ENCODE data around the gene CMKLR1. TPM values are rescaled to one million over a fixed set of nuclear protein-coding genes. Genes with fewer than 3 reads are reported as not detected.

Gene CMKLR1
- total RNA-seq, 3 donors from 2014 or later (not counting 1 experiment from before 2014, with no cell fraction given): 40.7 to 99.1 (median 63.2) TPM

- Histone ChIP-seq H3K4me1 (ENCODE audit: control insufficient read depth, insufficient read depth, low read length) (peaks cover 96% of the 10 kb centered on the region), H3K36me3 (ENCODE audit: control insufficient read depth, insufficient read depth, low read length) (no peaks in the 10 kb centered on the region), H3K27me3 (ENCODE audit: control insufficient read depth, insufficient read depth, low read length) (no peaks in the 10 kb centered on the region), H3K4me3 (ENCODE audit: low read length) (no peak overlapping the region), H3K27ac (ENCODE audit: low read length) (peak overlapping the region; percentile 71), H3K9me3 (ENCODE audit: control insufficient read depth, insufficient read depth, low read length) (no peaks in the 10 kb centered on the region)
- no peak for TF ChIP-seq CTCF (IDR thresholded peaks at IDR 0.05)
- H3K4me3 Mint-ChIP-seq: peak overlapping the region; percentile 79
- intact Hi-C loops (cut with micrococcal nuclease): no loop called here
- H3K36me3 Mint-ChIP-seq: peaks cover 6% of the 10 kb centered on the region
- H3K27ac Mint-ChIP-seq: peak overlapping the region; percentile 91 to 98
- peaks cover 97 to 100% of the 10 kb centered on the region in 2 donors for H3K4me1 Mint-ChIP-seq
- ATAC-seq (no peak), DNase-seq (no peak)
- no peaks in the 10 kb centered on the region for H3K9me3 Mint-ChIP-seq
- WGBS (ENCODE audit: insufficient coverage): 93% methylated on average over 5 of the region's 7 CpGs
- no peaks in the 10 kb centered on the region for H3K27me3 Mint-ChIP-seq (ENCODE audit: low read depth in 2 of 2)
Observed at GRCh38 chr12:108299980-108300696, 39.0 kb downstream of the CMKLR1 start.

- no peak for ATAC-seq
- Mint-ChIP-seq H3K27me3 (ENCODE audit: low read depth in 2 of 2) (no peaks in the 10 kb centered on the region), H3K4me1 (peaks cover 97 to 100% of the 10 kb centered on the region in 2 donors), H3K4me3 (peak overlapping the region; percentile 62), H3K27ac (peak overlapping the region; percentile 91 to 98), H3K9me3 (no peaks in the 10 kb centered on the region), H3K36me3 (peaks cover 6% of the 10 kb centered on the region)
- Histone ChIP-seq H3K27ac (ENCODE audit: low read length) (peak overlapping the region; percentile 69), H3K4me3 (ENCODE audit: low read length) (no peak overlapping the region), H3K36me3 (ENCODE audit: control insufficient read depth, insufficient read depth, low read length) (no peaks in the 10 kb centered on the region), H3K4me1 (ENCODE audit: control insufficient read depth, insufficient read depth, low read length) (peaks cover 93% of the 10 kb centered on the region), H3K9me3 (ENCODE audit: control insufficient read depth, insufficient read depth, low read length) (no peaks in the 10 kb centered on the region), H3K27me3 (ENCODE audit: control insufficient read depth, insufficient read depth, low read length) (no peaks in the 10 kb centered on the region)
- DNase-seq: no peak
- 91% methylated on average over 4 of the region's 4 CpGs for WGBS (ENCODE audit: insufficient coverage)
- intact Hi-C loops (cut with micrococcal nuclease): no loop called here
- no peak for TF ChIP-seq CTCF (IDR thresholded peaks at IDR 0.05)
Observed at GRCh38 chr12:108299516-108299915, 39.6 kb downstream of the CMKLR1 start.

- ATAC-seq: no peak
- Mint-ChIP-seq H3K4me3 (peak overlapping the region; percentile 85), H3K27me3 (ENCODE audit: low read depth in 2 of 2) (no peaks in the 10 kb centered on the region), H3K27ac (peak overlapping the region; percentile 91 to 98), H3K36me3 (peaks cover 6% of the 10 kb centered on the region), H3K4me1 (peaks cover 97 to 100% of the 10 kb centered on the region in 2 donors), H3K9me3 (no peaks in the 10 kb centered on the region)
- TF ChIP-seq CTCF (IDR thresholded peaks at IDR 0.05): no peak
- Histone ChIP-seq H3K27me3 (ENCODE audit: control insufficient read depth, insufficient read depth, low read length) (no peaks in the 10 kb centered on the region), H3K4me3 (ENCODE audit: low read length) (no peak overlapping the region), H3K9me3 (ENCODE audit: control insufficient read depth, insufficient read depth, low read length) (no peaks in the 10 kb centered on the region), H3K4me1 (ENCODE audit: control insufficient read depth, insufficient read depth, low read length) (peaks cover 87% of the 10 kb centered on the region), H3K36me3 (ENCODE audit: control insufficient read depth, insufficient read depth, low read length) (no peaks in the 10 kb centered on the region), H3K27ac (ENCODE audit: low read length) (peak overlapping the region; percentile 69)
- intact Hi-C loops (cut with micrococcal nuclease): no loop called here
- DNase-seq: no peak
- WGBS (ENCODE audit: insufficient coverage): 82% methylated on average over 6 of the region's 6 CpGs
Observed at GRCh38 chr12:108298761-108299275, 40.3 kb downstream of the CMKLR1 start.
